K562 (cell line): ENCODE results near the gene DDX20. TPM values are rescaled to one million over a fixed set of nuclear protein-coding genes. Genes with fewer than 3 reads are reported as not detected.

Source experiments
- GABPA ChIP-seq: fragments of 200-800 bp; sonication (Bioruptor generic); conservative IDR thresholded peaks from 2 replicates; pipeline ENCODE4 v1.6.1; 2016; ENCODE audit warnings: low read depth, missing genetic modification characterization, missing compliant biosample characterization
- MTA2 ChIP-seq: fragments of 450-650 bp; IDR thresholded peaks from 2 replicates; pipeline ENCODE4 v1.6.1; 2016; ENCODE audit warnings: low read depth
- PTBP1 ChIP-seq: fragments of 200-400 bp; formaldehyde crosslinking; IDR thresholded peaks from 2 replicates; pipeline ENCODE4 v1.6.1; 2017; ENCODE audit warnings: low read depth, low read length
- RBM15 ChIP-seq: fragments of 200-400 bp; formaldehyde crosslinking; IDR thresholded peaks from 2 replicates; pipeline ENCODE4 v1.6.1; 2018; ENCODE audit warnings: mild to moderate bottlenecking, low read length, moderate library complexity; ENCODE audit not compliant: insufficient read depth
- SRSF9 ChIP-seq: fragments of 200-400 bp; formaldehyde crosslinking; IDR thresholded peaks from 2 replicates; pipeline ENCODE4 v1.6.1; 2017; ENCODE audit warnings: low read depth, low read length, borderline replicate concordance
- ZFX ChIP-seq: sonication (generic); formaldehyde crosslinking; IDR thresholded peaks from 2 replicates; pipeline ENCODE4 v1.8.0; 2022; ENCODE audit warnings: mild to moderate bottlenecking, missing genetic modification reagents, moderate library complexity
- ZSCAN29 ChIP-seq: fragments of 450-650 bp; IDR thresholded peaks from 2 replicates; pipeline ENCODE4 v1.6.1; 2017
- polyA plus RNA-seq, 8 experiments: library from polyadenylated mRNA; depleted of rRNA in 4 of 8; stranded (reverse) in 5 of 8; unstranded in 3 of 8; fragments of >200 nt; fragmentation: Nextera tagmentation in 2 of 8; fragmentation: Illumina TruSeq in 1 of 8; extraction: Ambion mirVana in 2 of 8; extraction: Trizol in 1 of 8; gene quantifications; 2 replicates each; pipeline versions ENCODE4 v1.2.1 to v1.2.3, GENCODE V29; 2011 to 2014; ENCODE audit warnings: inconsistent platforms in 1 of 8, missing spikeins in 1 of 8
- total RNA-seq, 7 experiments: library from RNA; depleted of rRNA in 6 of 7; stranded (reverse); fragments of >200 nt in 6 of 7; fragmentation: Illumina TruSeq in 2 of 7; extraction: Trizol in 2 of 7; gene quantifications; 2 replicates each; pipeline versions ENCODE4 v1.2.1 to v1.2.3, GENCODE V29; 2011 to 2021; ENCODE audit warnings: low replicate concordance in 1 of 7
- TF ChIP-seq, protein P1 (sequence below), 2 experiments: fragments of 450-650 bp in 1 of 2; sonication (generic) in 1 of 2; formaldehyde crosslinking in 1 of 2; IDR thresholded peaks; 2 replicates each; pipeline versions ENCODE4 v1.7.1 to v1.9.0; 2016 to 2022; ENCODE audit warnings: inconsistent platforms in 1 of 2, mild to moderate bottlenecking in 1 of 2, missing genetic modification reagents in 1 of 2
- TF ChIP-seq, protein P2 (sequence below), 2 experiments: fragments of 200-800 bp in 1 of 2; sonication (Bioruptor generic) in 1 of 2; sonication (generic) in 1 of 2; formaldehyde crosslinking in 1 of 2; IDR thresholded peaks in 1 of 2; conservative IDR thresholded peaks in 1 of 2; 2 replicates each; pipeline versions ENCODE4 v1.5.0 to v1.6.1; 2016 to 2020; ENCODE audit warnings: missing compliant biosample characterization in 1 of 2, missing genetic modification characterization in 1 of 2, missing genetic modification reagents in 1 of 2
- TF ChIP-seq, protein P3 (sequence below), 2 experiments: fragments of 150-350 bp in 1 of 2; IDR thresholded peaks; 2 replicates each; pipeline ENCODE4 v1.6.1; 2012 to 2016; ENCODE audit warnings: low read depth in 2 of 2, low read length in 2 of 2, mild to moderate bottlenecking in 1 of 2, moderate library complexity in 1 of 2

The DDX20 gene
- total and polyA plus RNA-seq, 9 of the 15 experiments (the other 6 are each of a cell fraction or from before 2014, with no cell fraction given), result 8.3 to 33.4 (median 24.5) TPM

DNA sequence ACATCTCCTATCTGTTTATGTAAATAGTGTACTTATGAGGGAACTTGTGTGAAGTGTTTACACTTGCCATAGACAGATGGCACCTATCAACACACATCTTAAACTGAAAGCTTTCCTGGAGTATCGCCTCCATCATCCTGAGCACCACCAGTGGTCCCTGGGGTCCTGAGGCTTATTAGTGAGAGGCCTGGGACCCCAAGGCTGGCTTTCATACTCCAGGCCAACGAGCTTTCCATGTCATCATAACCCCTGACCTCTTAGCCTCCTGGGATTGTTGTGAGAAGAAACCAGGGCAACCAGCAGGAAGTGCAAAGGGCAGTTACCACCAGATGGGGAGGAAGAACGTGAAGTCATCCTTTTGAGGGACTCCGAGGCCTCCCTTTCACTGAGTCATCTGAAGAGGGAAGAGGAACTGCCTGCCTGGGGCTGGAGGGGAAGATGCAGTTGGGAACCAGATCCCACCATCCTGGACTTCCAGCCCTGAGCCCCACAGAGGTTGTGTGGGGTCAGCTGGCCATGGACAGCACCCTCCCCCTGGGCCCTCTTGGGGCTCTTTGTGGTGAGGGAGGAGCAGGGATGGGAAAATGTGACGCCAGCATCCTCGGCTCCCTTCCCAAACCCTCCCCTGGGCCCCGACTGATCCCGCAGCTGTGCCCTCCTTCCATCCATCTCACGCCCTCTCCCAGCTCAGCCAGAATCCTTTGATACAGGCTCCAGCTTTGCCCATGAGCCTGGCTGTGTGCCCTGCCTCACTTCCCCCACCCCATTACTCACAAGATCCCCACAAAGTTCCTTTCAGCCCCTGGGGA is 22.3 kb upstream of the DDX20 start (continued):
- TF ChIP-seq, protein P1, sequence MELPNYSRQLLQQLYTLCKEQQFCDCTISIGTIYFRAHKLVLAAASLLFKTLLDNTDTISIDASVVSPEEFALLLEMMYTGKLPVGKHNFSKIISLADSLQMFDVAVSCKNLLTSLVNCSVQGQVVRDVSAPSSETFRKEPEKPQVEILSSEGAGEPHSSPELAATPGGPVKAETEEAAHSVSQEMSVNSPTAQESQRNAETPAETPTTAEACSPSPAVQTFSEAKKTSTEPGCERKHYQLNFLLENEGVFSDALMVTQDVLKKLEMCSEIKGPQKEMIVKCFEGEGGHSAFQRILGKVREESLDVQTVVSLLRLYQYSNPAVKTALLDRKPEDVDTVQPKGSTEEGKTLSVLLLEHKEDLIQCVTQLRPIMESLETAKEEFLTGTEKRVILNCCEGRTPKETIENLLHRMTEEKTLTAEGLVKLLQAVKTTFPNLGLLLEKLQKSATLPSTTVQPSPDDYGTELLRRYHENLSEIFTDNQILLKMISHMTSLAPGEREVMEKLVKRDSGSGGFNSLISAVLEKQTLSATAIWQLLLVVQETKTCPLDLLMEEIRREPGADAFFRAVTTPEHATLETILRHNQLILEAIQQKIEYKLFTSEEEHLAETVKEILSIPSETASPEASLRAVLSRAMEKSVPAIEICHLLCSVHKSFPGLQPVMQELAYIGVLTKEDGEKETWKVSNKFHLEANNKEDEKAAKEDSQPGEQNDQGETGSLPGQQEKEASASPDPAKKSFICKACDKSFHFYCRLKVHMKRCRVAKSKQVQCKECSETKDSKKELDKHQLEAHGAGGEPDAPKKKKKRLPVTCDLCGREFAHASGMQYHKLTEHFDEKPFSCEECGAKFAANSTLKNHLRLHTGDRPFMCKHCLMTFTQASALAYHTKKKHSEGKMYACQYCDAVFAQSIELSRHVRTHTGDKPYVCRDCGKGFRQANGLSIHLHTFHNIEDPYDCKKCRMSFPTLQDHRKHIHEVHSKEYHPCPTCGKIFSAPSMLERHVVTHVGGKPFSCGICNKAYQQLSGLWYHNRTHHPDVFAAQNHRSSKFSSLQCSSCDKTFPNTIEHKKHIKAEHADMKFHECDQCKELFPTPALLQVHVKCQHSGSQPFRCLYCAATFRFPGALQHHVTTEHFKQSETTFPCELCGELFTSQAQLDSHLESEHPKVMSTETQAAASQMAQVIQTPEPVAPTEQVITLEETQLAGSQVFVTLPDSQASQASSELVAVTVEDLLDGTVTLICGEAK (IDR thresholded peaks at IDR 0.05), result 0 out of 2 replicates have a peak, but pooled peaks have one; percentile 39
- TF ChIP-seq, protein P1 (CRISPR knock-in tag; IDR thresholded peaks at IDR 0.05), result no peak
- TF ChIP-seq ZSCAN29 (no peak), SRSF9 (no peak), RBM15 (no peak), ZFX (CRISPR knock-in tag) (0 out of 2 replicates have a peak, but pooled peaks have one; percentile 14), MTA2 (no peak), PTBP1 (no peak), GABPA (tag) (peak; percentile 77)
- TF ChIP-seq, protein P2, sequence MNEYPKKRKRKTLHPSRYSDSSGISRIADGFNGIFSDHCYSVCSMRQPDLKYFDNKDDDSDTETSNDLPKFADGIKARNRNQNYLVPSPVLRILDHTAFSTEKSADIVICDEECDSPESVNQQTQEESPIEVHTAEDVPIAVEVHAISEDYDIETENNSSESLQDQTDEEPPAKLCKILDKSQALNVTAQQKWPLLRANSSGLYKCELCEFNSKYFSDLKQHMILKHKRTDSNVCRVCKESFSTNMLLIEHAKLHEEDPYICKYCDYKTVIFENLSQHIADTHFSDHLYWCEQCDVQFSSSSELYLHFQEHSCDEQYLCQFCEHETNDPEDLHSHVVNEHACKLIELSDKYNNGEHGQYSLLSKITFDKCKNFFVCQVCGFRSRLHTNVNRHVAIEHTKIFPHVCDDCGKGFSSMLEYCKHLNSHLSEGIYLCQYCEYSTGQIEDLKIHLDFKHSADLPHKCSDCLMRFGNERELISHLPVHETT (CRISPR knock-in tag; conservative IDR thresholded peaks at IDR 0.05 in 1 of 2, IDR thresholded peaks at IDR 0.05 in 1 of 2), result peak in 1 of 2 experiments; percentile 86; a peak in 2 of 4 replicates
- TF ChIP-seq, protein P3, sequence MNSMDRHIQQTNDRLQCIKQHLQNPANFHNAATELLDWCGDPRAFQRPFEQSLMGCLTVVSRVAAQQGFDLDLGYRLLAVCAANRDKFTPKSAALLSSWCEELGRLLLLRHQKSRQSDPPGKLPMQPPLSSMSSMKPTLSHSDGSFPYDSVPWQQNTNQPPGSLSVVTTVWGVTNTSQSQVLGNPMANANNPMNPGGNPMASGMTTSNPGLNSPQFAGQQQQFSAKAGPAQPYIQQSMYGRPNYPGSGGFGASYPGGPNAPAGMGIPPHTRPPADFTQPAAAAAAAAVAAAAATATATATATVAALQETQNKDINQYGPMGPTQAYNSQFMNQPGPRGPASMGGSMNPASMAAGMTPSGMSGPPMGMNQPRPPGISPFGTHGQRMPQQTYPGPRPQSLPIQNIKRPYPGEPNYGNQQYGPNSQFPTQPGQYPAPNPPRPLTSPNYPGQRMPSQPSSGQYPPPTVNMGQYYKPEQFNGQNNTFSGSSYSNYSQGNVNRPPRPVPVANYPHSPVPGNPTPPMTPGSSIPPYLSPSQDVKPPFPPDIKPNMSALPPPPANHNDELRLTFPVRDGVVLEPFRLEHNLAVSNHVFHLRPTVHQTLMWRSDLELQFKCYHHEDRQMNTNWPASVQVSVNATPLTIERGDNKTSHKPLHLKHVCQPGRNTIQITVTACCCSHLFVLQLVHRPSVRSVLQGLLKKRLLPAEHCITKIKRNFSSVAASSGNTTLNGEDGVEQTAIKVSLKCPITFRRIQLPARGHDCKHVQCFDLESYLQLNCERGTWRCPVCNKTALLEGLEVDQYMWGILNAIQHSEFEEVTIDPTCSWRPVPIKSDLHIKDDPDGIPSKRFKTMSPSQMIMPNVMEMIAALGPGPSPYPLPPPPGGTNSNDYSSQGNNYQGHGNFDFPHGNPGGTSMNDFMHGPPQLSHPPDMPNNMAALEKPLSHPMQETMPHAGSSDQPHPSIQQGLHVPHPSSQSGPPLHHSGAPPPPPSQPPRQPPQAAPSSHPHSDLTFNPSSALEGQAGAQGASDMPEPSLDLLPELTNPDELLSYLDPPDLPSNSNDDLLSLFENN (IDR thresholded peaks at IDR 0.05; ENCODE audit: low read depth in 2 of 2, low read length in 2 of 2), result no peak
